HG03196 (cell line): ENCODE data around the gene PLEKHG3.
"Not testable (repeated sequence)": the region's sequence is repeated elsewhere in the genome, so short reads cannot be mapped to it uniquely, and the experiment has no call there.

ENCODE experiments used
- ATAC-seq: cut with Tn5 transposase; IDR thresholded peaks from one replicate; pipeline ENCODE4 v1.9.1; 2021; ENCODE audit not compliant: unreplicated experiment

PLEKHG3 gene

DNA sequence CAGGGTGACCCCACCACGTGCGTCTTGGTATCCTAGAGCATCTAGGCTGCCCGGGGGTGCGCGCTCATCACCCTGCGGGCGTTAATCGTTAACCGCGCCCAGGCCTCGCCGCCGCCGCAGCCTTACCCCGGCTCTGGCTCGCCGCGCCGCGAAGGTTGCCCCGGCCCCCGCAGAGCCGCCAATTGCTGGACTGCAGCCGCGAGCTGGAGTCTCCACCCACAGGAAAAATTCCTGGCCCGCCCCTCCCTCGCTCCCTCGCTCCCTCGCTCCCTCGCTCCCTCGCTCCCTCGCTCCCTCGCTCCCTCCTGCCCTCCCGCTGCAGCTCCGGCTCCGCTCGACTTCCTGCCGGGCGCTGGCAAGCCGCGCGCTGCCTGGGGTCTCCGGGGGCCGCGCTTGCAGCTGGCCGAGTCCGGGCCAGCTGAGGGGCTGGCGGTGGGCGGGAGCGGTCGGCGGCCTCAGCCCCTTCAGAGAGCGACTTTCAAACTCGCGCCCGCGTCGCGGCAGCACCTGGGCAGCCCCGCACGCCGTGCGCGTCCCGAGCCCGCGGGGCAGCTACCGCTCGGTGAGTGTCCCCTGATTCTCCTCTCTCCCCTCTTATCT, at the start of gene PLEKHG3:
TSS of gene PLEKHG3 (plus strand) at position 282 of the 600 bp plus-strand sequence. CDS start 23,208 bp downstream, outside the sequence.
- ATAC-seq = no peak

DNA sequence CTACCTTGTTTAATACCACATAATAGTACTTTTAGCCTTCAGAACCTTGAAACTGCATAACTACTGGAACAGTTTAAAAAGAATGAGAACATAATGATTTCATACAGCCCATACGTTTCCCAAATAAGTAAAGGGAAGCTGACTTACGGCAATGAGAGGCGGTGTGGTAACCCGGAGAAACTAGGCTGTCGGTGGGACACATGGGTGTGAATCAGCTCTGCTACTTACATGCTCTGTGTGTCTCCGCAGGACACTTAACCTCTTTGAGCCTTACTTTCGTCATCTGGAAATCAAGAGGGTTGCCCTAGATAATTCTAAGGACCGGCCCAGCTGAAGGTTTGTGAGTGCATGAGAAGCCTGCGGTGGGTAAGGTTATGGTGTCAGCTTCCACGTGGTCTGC, 49.3 kb upstream of the PLEKHG3 start:
- no peak for ATAC-seq

DNA sequence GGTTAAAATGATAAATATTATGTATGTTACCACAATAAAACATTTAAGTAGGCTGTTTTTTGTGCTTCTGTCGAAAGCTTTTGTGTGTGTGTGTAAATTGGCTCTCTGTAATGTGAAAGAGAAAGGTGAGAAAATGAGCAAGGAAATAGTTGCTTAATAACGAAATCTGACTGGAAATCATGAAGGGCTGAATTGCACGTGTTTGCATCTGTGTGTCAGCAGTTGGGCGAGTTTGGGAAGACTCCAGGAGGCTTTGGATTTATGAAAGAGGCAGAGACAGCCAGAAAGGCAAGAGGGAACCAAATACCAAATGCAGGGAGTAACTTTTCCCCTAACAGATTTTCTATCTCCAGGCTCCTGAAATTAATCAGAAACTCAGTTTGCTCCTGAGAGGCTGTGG, 47.2 kb upstream of the PLEKHG3 start:
- no peak for ATAC-seq

DNA sequence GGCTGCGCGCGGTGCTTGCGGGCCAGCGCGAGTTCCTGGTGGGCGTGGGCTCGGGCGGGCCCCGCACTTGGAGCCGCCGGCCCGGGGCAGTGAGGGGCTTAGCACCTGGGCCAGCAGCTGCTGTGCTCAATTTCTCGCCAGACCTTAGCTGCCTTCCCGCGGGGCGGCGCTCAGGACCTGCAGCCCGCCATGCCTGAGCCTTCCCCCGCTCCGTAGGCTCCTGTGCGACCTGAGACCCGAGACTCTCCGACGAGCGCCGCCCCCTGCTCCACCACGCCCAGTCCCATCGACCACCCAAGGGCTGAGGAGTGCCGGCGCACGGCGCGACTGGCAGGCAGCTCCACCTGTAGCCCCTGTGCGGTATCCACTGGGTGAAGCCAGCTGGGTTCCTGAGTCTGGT, 46.0 kb upstream of the PLEKHG3 start:
- no peak for ATAC-seq

DNA sequence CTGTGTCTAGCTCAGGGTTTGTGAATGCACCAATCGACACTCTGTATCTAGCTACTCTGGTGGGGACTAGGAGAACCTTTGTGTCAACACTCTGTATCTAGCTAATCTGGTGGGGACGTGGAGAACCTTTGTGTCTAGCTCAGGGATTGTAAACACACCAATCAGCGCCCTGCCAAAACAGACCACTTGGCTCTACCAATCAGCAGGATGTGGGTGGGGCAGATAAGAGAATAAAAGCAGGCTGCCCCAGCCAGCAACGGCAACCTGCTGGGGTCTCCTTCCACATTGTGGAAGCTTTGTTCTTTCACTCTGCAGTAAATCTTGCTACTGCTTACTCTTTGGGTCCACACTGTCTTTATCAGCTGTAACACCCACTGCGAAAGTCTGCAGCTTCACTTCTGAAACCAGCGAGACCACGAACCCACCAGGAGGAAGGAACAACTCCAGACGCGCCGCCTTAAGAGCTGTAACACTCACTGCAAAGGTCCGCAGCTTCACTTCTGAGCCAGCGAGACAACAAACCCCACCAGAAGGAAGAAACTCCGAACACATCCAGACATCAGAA, 45.4 kb upstream of the PLEKHG3 start:
- not testable (repeated sequence) for ATAC-seq

DNA sequence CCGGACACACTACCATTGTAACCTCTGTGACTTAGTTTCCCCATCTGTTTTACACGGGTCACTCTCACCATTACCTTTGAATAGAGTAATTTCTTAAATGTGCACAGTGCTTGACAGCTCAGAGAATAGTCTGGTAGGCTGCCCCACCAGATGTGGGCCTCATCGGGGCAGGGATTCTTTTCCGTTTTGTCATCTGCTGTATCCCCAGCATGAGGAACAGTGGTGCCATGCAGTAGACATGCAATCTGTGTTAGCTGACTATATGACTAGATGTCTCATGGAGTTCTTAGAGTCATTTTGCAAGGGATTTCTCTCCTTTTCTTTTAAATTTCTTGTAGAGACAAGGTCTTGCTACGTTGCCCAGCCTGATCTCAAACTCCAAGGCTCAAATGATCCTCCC, 44.9 kb upstream of the PLEKHG3 start:
- ATAC-seq = no peak

DNA sequence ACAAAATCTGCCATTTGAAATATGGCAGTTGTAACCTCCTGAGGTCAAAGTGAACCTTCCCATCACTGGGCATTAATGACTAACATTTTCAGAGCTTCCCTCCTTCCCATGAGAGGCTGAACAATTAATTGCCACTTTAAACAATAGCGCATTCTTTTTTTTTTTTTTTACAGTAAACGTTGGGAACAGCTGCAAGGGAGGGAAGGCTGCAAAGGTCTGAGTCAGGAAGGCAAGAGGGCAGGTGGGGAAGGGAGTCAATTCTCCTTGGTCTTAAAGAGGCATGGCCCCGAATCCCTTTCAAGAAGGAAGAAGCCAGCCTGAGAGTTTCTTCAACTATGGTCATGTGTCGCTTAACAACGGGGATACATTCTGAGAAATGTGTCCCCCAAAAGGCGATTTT, 41.0 kb upstream of the PLEKHG3 start:
- no peak for ATAC-seq

DNA sequence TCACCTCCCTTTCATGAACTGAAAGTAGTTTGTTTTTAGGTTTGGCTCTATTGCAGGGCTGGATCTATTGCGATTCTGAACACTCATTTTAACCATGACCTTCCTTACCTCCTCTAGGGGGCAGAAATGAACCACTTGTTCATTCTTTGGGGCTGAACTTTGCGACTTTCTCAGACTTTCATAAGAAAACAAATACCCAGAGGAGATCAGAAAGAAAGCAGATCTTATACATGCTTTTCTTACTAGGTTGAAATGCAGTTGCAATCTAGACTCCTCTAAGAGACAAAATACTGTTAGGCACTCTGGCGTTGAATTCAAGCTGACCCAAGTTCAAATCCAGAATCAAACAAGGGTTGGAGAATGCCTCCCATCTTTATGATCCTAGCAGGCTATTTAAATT, 32.6 kb upstream of the PLEKHG3 start:
- no peak for ATAC-seq

DNA sequence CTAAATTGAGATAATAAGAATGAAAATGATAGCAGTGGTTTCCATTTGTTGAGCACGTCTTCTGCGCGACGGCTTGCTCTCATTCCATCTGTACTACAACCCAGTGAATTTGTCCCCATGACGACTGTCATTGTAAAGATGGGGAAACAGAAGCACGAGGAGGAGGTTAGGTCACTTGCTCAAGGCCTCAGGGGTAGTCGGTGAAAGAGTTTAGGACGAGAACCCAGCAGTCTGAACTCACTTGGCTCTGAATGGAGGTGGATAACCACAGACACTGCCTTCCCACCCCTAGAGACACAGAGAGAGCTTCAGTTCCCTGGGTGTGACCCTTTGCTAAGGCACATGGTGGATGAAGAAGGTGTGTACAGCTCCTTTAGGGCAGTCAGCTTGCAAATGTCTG, 30.9 kb upstream of the PLEKHG3 start:
- no peak for ATAC-seq

DNA sequence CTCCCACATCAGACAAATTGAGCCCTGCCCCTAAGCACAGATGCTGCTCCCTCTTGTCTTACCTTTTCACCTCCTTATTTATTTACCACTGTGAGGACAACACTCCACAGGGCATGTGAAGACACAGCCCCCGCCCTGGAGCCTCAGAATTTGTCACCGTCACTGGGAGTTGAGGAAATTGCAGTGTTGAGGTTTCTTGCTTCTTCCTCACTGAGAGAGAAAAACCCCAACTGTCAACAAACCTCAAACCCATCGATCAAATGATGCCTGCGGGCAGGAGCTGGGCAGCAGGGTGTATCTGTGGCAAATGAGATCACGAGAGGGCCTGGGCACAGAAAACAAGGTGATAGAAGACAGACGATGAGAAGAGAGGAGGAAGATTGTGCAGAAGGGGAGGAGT, 30.5 kb upstream of the PLEKHG3 start:
- ATAC-seq = no peak

DNA sequence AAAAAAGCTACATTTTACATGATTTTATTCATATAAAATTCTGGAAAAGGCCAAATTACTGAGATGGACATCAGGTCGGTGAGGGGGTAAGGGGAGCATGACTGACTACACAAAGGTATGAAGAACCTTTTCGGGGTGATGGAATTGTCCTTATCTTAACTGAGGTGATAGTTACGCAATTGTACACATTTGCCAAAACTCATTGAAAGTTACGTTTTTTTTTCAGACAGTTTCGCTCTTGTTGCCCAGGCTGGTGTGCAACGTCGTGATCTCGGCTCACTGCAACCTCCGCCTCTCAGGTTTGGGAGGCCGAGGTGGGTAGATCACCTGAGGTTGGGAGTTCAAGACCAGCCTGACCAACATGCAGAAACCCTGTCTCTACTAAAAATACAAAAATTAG, 29.4 kb upstream of the PLEKHG3 start:
- no peak for ATAC-seq

DNA sequence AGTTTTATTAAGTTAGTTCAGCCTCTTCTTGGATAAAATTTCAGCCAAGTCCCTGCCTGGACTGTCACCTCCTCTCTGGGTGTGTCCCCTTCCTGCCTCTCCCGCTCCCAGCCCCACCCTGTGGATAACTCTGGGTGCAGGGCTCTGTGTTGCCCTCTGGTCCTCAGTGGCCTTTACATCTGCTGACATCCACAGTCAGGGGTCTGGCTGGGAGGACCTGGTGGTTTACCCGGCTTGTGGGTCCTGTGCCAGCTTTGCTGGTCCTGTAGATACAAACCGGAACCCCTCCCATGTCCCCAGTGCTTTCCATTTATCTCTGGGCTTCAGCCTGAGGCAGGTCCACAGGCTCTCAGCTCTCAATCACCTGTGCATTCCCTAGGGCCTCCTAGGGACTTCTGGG, 28.9 kb upstream of the PLEKHG3 start:
- ATAC-seq = no peak

DNA sequence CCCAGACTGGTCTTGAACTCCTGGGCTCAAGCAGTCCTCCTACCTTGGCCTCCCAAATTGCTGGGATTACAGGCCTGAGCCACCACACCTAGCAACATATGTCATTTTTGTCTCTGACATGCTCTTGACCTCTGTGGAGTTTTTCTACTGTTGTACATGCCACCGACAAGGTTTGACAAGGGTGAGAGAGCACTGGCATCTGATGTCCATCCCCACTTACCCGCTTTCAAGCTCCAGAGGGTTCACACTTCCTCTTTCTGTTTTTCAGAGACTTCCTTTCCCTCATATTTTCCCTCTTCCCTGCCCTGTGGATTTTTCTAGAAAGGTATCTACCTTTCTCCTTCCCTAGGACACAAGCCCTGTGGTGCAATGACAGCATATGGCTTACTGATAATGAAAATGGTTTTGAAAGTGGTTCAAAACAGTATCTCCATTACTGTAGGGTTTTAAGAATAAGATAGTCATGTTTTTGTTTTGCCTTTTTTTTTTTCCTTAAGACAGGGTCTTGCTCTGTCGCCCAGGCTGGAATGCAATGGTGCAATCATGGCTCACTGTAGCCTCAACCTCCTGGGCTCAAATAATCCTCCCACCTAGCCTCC, 27.7 kb upstream of the PLEKHG3 start:
- no peak for ATAC-seq

DNA sequence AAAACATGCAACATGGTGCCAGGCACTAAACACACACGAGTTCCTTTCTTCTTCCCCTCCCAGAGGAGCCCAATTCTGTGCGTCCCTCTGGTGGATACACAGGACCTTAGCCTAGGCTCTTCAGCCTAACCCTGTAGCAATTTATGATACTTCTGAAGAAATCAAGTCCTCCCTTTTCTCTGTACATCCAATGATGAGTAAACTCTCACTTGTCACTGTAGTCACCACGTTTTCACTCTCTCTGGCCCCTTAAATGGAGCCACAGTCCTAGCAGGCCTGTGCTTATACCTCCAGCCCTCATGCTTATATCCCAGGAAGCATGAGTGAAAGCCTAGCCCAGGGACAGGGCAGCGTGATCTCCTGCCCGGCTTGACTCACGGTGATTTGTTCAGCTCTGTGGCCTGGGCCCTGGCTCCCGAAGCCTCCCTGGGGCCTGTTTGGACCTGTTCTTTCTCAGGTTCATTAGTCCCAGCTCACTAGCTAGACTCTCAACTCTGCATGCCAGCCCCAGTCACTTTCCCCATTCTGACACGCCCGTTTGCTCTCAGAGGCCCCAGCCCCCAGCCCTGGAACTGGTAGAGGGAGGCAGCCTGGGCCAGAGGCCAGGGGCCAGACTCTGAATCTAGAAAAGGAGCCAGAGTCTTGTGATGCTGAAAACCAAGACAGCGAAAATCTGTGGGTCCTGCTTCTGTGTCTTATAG, 24.1 kb upstream of the PLEKHG3 start:
- no peak for ATAC-seq

DNA sequence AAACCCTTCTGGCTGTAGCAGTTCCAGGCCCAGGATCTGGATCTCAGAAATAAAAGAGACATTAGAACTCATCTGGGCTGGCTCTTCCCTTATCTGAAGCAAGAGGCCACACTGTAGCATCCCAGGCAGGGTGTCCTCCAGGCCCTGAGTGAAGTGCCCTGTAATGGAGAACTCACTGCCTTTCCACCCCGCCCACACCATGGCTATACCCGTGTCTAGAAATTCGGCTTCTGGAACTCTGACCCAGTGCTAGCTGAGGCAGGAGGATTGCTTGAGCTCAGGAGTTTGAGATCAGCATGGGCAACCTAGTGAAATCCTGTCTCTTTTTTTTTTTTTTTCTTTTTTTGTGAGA, 23.5 kb upstream of the PLEKHG3 start:
- ATAC-seq = no peak

DNA sequence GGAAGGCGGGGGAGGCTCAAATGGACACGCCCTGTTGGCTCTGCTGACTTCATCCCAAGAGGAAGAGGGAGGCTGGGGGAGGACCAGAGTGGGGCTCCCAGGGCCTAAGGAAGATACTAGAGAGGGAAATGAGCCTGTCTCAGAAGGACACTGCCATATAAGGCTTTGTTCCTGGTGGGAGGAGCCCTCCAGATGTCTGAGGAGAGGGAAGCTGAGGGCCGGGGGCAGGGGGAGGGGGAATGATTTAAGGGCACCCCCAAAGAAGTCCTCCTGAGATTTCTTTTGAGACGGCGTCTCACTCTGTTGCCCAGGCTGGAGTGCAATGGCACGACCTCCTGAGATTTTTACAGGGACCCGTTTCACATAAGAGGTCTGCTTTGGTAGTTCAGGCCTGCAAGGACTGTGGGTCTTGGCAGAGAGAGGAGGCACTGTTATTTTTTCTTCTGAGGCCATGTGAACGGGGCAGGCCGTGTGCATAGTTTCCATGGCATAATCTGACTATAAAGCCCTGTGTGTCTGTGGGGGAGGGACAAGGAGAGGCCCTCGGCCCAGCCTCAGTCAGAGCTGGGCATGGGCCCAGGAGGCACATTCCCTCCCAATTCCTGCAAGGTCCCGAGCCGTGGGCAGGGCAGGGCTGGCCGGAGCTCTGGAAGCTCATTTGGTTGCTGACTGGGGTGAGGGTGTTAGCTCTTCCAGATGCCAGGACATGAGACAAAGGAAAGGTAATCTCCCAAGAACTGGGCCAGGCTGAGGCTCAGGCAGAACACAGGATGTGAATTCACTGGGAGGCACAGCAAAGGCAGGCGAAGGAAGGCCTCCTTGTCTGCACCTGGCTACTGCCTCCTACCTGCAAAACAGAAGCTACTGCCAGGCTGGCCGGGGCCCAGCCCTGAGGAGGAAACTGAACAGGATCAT, 22.2 kb upstream of the PLEKHG3 start:
- no peak for ATAC-seq

DNA sequence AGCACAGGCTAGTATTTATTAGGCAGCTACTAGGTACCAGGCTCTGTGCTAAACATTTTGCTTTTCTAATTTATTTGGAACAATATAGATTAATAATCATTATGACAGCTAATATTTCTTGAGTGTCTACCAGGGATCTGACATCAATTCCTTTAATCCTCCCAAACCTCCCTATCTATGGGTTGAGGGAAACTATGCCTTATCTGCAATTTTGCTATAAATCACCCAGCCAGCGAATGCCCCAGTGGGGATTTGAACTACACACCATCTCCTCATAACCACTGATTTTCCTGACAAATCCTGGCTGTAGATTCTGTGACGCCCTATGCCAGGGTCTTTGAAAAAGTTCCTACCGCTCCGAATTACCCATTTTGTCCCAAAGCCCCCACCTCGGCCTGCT, 21.4 kb upstream of the PLEKHG3 start:
- no peak for ATAC-seq

DNA sequence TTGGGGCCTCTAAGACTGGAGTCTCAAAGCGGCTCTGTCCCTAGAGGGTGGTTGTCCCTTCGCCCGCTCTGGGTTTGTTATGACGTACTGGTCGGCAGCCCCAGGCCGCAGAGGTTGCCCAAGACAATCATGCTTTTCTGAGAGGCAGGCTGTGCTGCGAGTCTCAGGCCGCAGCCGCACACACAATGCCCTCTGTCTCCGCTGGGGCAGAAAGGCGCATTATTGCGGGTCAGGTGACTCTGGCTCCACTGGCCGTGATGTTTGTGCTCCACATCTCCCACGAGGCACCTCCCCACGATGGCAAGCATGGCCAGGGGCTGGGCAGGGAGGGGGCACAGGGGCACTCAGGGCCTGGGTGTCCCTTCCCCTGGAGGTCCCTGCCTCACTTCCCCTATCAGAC, 21.0 kb upstream of the PLEKHG3 start:
- no peak for ATAC-seq

DNA sequence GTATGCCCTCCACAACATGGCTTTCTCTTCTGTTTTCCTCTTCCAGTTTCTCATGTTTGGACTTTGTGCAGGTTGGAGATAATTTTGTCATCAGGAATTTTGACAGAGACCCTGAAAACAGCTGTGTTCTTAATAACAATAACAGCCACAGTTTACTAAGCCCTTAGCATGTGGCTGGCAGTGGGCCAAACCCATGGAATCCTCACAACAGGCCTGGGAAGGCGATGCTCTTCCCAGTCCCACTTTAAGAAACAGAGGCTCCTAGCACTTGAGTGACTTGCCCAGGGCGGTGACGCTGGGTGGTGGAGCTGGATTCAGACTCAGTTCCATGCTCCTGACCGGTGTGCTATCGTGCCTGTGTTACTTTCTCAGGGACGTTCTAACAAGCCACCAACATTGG, 20.1 kb upstream of the PLEKHG3 start:
- no peak for ATAC-seq

DNA sequence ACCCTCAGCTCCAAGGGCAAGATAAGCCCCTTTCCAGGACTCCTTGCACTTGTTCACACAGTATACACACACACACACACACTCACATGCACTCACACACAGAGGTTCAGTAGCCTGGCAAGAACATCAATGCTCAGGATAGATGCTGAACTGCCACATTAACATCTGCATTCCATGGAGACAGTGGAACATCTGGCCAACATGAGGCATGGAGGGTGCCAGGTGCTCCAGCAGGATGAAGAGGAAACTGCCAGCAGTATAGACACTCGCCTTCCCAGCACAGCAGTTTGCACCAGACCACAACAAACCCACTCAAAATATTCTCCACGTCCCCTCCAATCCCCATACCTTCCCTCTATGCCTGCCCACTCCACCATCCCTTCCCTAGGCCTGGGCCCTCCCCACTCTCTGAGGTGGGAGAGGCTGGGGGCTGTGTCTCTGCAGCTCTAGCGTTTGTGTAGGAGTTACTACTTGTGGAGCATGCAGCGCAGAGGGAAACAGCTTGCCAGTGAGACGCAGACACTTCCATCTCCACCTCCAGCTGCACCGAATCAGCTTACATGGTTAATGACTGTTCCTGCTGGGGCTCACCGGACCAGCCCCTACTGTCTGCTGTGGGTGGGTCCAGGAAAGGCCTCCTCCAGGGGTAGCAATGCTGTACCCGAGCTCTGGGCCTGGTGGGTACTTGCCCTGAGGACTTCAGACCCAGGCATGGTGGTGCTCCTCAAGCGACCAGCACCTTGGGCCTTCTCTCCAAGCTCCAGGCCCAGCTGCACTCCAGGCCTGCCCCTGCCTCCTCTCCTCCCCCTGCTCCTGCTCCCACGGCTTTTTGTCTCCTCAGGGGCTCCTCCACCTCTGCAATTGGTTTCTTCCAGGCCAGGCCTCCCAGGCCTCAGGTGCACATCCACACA, 18.6 kb upstream of the PLEKHG3 start:
- ATAC-seq = no peak
